Stimulated activated CD4-positive, alpha-beta T cell treated with anti-CD3 and anti-CD28 coated beads, Interleukin-1b, Interleukin-23, amount 100 ng/mL, for 24 hours (primary cell): Measurements from ENCODE around the gene WDR41.
"Not testable (repeated sequence)": the region's sequence is repeated elsewhere in the genome, so short reads cannot be mapped to it uniquely, and the experiment has no call there.

ENCODE experiments used
- DNase-seq, 4 experiments: peaks; one replicate each; pipeline ENCODE4 v3.0.0-alpha.2; 2020; ENCODE audit warnings: low read depth in 4 of 4, low spot score in 1 of 4

WDR41 gene, protein sequence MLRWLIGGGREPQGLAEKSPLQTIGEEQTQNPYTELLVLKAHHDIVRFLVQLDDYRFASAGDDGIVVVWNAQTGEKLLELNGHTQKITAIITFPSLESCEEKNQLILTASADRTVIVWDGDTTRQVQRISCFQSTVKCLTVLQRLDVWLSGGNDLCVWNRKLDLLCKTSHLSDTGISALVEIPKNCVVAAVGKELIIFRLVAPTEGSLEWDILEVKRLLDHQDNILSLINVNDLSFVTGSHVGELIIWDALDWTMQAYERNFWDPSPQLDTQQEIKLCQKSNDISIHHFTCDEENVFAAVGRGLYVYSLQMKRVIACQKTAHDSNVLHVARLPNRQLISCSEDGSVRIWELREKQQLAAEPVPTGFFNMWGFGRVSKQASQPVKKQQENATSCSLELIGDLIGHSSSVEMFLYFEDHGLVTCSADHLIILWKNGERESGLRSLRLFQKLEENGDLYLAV

DNA sequence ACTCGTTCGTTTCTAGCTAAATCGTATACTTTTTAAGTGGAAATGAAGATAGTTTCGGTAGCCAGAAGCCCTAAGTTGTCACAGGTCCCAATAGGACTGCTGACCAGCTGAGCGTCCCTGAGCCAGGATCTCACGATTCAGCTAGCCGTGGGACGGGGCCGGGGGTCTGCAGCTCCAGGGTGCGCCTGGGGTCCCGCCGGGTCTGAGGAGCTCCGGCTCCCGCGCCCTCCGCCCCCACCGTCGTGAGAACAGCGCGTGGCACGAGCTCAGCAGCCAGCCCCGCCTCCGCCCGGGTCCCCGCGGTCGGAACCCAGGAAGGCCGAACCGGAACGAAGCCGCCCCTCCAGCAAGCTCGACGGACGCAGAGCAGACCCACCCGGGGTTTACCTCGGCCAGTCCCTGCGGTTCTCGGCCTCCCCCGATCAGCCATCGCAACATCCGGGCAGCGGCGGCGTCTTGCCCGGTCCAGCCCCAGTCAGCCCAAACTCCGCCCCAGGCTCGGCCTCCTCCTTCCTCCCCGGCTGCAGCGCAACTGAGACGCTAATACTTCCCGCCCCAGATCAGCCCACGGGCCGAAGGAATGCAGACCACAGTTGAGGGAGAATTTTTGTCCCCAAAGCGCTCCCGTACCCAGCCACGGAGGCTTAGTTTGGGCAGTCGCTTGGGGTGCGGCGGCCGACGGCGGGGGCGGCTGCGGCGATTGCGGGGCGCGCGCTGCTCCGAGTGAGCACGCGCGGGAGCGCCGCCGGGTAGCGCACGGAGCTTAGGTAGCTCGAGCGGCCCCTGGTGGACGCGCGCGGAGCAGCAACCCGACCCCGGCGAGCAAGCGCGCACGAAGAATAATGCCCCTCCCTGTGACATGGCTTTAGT lies at the start of gene WDR41:
Gene WDR41, minus strand, starts transcription at position 534 of the 870 bp plus-strand sequence. Its CDS starts 96 bp downstream, at position 438.
- peak; percentile 61 to 89 (median 73) for DNase-seq

DNA sequence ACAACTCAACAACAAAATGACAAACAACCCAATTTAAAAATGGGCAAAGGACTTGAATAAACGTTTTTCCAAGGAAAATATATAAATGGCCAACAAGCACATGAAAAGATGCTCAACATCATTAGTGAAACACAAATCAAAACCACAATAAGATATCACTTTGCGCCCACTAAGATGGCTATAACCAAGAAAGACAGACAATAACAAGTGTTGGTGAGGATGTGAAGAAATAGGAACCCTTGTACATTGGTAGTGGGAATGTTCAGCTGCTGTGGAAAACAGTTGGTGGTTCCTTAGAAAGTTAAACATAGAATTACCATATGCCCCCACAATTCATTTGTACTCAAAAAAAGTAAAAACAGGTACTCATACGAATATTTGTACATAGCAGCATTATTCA lies 39.2 kb upstream of the WDR41 start:
- DNase-seq = no peak

DNA sequence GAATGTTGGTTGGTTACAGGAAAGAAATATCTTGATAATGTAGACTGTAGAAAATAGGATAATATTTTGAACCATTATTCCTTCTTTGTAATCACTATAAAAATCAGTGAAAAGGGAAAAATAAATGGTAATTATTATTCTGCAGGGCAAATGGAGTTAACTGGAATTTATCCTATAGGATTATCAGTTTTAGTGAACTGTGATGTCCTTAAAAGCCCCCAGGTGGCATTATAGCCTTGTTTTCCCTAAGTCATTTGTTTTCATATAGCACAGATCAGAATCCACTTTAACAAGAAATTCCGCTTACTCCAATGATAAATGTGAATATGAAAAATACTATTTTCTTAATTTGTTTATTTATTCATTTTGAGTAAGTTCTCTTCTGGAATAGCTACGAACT lies 26.2 kb upstream of the WDR41 start:
- no peak for DNase-seq

DNA sequence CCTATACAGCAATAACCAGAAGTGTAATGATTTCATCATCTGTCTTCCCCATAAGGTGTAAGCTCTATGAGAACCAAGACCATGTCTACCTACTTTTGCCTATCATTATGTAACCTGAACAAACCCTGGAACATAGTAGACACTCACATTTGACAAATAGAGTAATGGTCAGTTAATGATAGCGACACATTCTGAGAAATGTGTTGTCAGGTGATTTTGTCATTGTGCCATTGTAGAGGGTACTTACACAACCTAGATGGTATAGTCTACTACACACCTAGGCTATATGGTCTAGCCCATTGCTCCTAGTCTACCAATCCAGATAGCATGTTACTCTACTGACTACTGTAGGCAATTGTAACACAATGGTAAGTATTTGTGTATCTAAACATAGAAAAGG lies 22.3 kb upstream of the WDR41 start:
- DNase-seq = no peak

DNA sequence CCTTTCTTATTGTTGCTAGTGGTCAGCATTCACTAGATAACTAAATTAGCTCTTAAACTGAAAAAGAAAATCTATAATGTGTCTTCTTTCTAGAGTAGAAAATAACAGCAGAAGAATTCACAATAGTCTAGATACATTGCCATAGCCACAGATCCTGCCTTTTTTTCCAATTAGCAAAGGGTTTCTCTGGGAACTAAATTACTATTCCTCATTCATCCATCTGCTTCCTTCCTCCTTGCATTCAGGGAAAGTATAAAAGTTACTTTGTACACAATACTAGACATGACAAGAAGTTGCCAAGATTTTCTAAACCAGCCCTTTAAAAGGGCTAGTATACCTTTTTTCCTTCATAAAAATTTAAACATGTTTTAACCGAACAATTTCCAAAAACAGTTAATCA lies 21.2 kb upstream of the WDR41 start:
- no peak for DNase-seq

DNA sequence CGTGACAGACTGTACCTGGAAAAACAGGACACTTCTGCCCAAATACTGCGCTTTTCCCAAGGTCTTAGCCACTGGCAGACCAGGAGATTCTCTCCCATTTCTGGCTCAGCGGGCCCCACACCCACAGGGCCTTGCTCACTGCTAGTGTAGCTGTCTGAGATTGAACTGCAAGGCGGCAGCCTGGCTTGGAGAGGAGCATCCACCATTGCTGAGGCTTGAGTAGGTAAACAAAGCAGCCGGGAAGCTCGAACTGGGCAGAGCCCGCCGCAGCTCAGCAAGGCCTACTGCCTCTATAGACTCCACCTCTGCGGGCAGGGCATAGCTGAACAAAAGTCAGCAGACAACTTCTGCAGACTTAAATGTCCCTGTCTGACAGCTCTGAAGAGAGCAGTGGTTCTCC lies 9.0 kb upstream of the WDR41 start:
- not testable (repeated sequence) for DNase-seq

DNA sequence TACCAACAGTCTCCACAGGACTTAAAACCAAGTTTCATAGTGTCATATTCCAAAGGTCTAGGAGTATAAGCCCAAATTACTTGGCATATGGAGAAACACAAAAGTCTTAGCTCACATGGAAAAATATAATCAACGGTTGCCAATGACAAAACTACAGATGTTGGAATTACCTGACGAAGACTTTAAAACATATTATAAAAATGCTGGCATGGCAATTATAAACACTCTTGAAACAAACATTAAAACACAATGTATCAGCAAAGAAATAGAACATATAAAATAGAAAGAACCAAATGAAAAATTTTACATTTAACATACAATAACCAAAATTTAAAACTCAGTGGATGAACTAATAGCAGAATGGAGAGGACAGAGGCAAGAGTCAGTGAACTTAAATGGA lies 7.9 kb upstream of the WDR41 start:
- no peak for DNase-seq

DNA sequence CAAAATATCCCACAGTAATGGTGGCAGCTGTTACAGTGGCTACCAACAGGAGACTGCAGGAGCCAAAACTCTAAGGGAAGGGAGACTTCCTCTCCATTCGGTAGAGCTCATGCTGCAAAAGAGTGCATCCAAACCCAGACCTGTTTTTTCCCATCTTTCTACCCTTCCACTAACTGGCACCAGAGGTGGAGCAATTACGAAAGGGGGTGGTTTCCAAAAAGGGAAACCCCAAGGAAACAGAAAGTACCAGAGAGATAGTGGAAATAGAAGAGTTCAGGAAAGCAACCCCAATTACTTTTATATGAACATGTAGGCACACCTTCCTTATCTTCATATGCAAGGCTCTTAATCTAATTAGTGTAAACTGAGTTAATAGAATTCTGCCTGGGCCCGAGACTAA lies 7.3 kb upstream of the WDR41 start:
- no peak for DNase-seq

DNA sequence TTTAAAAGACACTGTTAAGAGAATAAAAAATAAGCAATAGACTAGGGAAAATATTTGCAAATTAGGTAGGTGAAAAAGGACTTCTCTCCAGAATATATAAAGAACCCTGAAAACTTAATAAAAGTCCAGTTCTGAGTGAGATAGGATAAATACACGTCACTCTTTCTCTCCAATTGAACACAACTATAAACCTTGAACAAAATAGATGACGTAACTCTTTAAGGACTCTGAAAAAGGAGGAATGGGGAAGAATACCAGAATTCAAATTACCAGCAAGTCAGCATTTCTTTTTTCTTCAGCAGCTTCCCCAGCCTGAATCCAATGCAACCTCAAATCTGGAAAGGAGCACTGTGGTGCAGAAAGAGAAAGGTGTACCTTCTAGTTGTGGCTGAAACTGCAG lies 6.8 kb upstream of the WDR41 start:
- DNase-seq = no peak

DNA sequence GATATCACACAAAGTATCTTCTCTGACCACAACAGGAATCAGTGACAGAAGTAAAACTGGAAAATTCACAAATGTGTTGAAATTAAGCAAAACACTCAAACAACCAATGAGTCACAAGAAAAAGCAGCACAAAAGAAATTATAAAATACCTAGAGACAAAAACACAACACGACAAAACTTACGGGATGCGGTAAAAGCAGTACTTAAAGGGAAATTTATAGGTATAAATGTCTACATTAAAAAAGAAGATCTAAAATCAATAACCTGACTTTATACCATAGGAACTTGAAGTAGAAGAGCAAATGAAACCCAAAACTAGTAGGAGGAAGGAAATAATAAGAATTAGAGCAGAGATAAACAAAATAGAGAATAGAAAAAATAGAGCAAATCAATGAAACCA lies 2.8 kb upstream of the WDR41 start:
- no peak for DNase-seq

DNA sequence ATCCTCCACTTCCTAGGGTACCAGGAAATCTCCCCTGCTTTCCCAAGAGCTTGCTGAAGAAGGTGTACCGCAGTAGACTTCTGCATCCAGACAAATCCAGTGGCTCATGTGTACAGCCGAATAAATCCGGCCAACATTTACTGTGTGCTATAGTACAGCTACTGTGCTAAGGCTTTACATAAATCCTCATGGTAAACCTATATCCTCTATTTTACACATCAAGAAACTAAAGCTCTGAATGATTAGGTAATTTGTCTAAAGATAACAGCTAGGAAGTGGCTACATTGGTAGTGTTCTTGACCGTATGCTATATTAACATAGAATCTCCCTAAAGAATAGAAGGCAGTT lies 511 bp upstream of the WDR41 start:
- no peak for DNase-seq

DNA sequence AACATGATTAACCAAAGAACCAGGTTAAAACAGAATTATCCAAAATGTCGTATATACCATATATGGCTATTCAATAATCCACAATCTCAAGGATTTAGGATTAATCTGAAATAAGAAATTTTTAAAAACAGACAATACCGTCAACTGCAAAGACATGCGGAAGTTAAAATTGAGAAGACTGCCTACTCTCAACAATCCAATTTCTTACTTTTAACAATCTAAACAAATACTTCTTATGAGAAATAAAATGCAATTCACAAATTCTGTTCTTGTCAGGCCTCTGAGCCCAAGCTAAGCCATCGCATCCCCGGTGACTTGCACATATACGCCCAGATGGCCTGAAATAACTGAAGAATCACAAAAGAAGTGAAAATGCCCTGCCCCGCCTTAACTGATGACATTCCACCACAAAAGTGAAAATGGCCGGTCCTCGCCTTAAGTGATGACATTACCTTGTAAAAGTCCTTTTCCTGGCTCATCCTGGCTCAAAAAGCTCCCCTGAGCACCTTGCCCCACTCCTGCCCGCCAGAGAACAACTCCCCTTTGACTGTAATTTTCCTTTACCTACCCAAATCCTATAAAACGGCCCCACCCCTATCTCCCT lies 1.3 kb downstream of the WDR41 start:
- DNase-seq = not testable (repeated sequence)

DNA sequence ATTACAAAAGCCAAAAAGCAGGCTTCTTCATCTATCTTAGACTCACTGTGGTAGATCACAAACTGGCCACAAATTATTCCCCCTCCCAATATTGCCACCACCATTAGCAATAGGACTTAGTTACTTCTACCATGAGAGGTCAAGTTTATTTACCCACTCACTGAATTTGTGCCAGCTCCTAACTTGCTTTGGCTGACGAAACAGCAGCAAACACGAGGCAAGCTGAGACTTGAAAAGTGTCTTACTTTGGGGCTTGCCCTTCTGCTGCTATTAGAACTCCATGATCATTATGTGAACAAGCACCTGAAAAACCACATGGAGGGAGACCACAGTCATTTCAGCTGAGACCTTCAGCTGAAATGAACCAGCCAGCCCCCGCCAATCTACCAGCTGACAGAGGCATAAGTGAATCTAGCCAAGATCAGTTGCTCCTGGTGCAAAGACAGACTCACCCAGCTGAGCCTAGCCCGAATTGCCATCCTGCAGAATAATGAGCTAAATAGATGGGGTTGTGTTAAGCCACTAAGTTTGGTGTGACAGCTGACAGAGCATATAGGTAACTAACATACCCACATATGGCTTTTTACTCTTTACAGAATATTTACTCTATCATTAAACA lies 5.7 kb downstream of the WDR41 start:
- DNase-seq = no peak

DNA sequence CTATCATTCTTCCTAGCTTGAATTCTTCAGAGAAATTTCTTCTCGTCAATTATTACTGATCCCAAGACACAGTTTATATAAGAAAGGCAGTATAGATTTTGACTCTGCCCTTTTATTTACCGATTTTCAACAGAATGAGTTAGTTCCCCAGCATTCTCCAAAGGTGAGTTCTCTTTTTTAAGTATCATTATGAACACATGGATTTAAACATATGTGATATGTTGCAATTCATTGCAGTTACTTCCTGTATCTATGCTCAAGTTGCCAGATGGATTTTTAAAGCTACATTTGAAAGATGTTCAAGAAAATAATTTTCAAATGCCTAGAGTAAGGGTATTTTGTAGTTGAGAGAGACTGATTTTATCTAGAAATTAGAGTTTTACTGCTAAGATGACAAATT lies 8.4 kb downstream of the WDR41 start:
- no peak for DNase-seq

DNA sequence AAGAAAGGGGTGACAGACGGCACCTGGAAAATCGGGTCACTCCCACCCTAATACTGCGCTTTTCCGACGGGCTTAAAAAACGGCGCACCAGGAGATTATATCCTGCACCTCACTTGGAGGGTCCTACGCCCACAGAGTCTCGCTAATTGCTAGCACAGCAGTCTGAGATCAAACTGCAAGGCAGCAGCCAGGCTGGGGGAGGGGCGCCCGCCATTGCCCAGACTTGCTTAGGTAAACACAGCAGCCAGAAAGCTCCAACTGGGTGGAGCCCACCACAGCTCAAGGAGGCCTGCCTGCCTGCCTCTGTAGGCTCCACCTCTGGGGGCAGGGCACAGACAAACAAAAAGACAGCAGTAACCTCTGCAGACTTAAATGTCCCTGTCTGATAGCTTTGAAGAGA lies 17.1 kb downstream of the WDR41 start:
- DNase-seq = not testable (repeated sequence)

DNA sequence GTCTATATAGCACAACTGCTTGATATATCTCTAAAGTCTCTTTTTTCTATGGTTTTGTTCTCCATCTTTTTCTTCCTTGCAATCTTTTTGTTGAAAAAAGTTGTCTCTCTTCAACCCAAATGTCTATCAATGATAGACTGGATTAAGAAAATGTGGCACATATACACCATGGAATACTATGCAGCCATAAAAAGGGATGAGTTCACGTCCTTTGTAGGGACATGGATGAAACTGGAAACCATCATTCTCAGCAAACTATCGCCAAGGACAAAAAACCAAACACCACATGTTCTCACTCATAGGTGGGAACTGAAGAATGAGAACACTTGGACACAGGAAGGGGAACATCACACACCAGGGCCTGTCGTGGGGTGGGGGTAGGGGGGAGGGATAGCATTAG lies 23.2 kb downstream of the WDR41 start:
- not testable (repeated sequence) for DNase-seq

DNA sequence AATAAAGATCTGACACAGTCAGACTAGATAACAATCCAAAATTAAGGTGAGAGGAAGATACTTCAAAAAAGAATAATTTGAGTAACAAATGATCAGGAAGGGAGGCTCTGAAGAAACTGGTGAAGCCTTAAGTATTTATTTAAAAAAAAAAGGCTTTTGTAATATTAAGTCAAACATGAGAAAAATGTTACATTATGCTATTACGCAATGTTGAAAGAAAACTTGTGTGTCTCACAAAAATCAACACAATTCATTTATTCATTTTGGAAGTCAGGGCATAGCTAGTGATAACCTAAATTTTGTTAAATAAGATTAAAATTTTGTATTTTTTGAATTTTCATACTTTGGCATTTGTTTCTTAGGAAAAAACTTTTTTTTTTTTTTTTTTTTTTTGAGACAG lies 28.2 kb downstream of the WDR41 start:
- DNase-seq = no peak

DNA sequence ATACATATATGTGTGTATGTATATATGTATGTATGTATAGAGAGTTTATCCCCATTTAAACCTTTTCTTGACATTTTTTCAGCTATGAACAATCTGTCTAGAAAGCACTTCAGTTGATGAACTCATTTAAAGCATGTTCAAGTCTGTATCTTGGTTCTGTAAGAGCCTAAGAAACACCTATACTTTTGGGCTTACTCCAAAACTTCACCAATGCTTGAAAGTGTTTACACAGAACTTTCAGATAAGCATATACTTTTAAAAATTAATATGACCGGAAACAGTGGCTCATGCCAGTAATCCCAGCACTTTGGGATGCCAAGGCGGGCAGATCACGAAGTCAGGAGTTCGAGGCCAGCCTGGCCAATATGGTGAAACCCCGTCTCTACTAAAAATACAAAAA lies 30.8 kb downstream of the WDR41 start:
- no peak for DNase-seq

DNA sequence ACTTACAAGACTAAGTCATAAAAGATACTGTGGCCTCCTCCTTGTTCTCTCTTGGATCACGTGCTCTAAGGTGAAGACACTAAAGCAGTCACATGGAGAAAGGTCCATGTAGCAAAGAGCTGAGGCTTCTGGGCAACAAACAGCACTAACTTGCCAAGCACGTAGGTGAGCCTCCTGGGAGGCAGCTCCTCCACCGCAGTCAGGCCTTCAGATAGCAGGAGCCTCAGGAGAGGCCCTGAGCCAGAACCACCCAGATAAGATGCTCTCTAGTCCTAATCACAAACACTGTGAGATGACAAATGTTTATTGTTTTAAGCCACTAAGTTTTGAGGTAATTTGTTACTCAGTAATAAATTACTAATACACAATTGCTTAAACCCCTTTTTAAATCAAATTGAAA lies 38.0 kb downstream of the WDR41 start:
- no peak for DNase-seq

DNA sequence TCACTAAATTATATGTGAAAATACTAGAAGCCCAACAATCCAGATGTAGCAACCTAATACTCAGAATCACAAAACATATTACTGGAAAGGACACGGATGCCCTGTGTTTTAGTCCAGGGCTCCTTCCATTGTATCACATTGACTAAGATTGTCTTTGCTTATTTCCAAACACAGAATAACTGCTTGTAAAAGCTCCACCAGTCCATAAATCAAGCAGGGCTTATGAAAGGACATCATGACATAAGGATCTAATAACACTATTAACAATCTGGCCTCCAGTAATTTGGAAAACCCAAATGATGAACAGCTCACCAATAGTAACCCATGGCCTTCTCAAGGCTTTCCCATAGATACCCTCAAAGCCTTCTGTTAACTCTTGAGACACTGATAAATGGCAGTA lies 39.8 kb downstream of the WDR41 start:
- no peak for DNase-seq

DNA sequence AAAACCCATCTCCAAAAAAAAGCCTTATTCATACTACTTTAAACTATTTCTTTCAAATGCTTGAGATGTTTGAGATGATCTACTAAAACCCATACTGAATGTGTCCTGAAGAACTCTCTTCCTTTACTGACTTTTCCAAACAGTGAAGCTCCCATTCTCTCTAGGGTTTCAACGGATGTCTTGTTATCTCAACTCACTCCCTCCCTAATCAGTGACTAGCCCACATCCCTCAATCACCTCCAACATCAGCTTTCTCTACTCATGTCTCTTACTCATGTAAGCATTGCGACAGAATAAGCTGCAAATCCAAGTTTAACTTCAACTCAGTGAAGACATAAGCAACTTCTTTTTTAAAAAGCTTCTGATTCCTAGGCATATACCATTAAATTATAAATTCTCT lies 42.1 kb downstream of the WDR41 start:
- no peak for DNase-seq

DNA sequence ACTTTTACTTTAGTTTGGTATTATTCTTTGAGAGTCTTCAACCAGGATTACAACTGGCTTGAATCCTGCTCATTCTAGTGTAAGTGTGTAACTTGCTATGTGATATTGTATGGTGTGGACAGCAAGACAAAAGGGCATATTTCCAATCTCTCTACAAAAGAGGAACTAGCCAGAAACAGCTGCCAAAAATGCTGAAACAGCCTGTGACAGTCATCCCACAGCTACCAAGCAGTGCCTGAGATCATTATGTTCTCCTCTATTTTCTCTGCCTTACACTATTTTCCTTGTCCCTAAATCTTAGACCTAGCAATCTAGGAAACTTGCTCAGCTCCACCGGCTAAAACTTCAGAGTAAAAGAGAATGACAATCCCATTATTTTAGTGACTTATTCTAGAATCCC lies 42.8 kb downstream of the WDR41 start:
- DNase-seq = no peak
